ENCODE results near the gene GPX4. TPM values are rescaled to one million over a fixed set of nuclear protein-coding genes. Genes with fewer than 3 reads are reported as not detected.

Gene GPX4
- total RNA-seq, 1 donor from 2014 or later, result 354 TPM

- H3K4me1 Mint-ChIP-seq (ENCODE audit: unreplicated experiment), result peaks cover 18% of the 10 kb centered on the region
- peaks cover 5% of the 10 kb centered on the region for H3K27me3 Mint-ChIP-seq (ENCODE audit: unreplicated experiment)
- H3K27ac Mint-ChIP-seq (ENCODE audit: unreplicated experiment), result no peak overlapping the region
- no peak overlapping the region for H3K4me3 Mint-ChIP-seq (ENCODE audit: unreplicated experiment)
- DNase-seq (ENCODE audit: extremely low spot score, unreplicated experiment), result no peak
- no peaks in the 10 kb centered on the region for H3K36me3 Mint-ChIP-seq (ENCODE audit: unreplicated experiment)
- no peak for TF ChIP-seq CTCF (IDR thresholded peaks at IDR 0.05)
- H3K9me3 Mint-ChIP-seq (ENCODE audit: unreplicated experiment), result no peaks in the 10 kb centered on the region
Measured at GRCh38 chr19:1066251-1066747, 37.5 kb upstream of the GPX4 start.

GRCh38 chr19:1066748-1067340 lies 37.0 kb upstream of the GPX4 start, which contains the start of gene ARHGAP45:
TSS of gene ARHGAP45 (plus strand) at chr19:1067167. CDS start at chr19:1067406, 239 bp downstream.
- Mint-ChIP-seq H3K36me3 (ENCODE audit: unreplicated experiment) (no peaks in the 10 kb centered on the region), H3K27me3 (ENCODE audit: unreplicated experiment) (peaks cover 9% of the 10 kb centered on the region), H3K27ac (ENCODE audit: unreplicated experiment) (no peak within 1 kb of the TSS), H3K4me1 (ENCODE audit: unreplicated experiment) (peaks cover 22% of the 10 kb centered on the region), H3K4me3 (ENCODE audit: unreplicated experiment) (peak within 1 kb of the TSS; percentile 50), H3K9me3 (ENCODE audit: unreplicated experiment) (no peaks in the 10 kb centered on the region)
- no peak for DNase-seq (ENCODE audit: extremely low spot score, unreplicated experiment)
- TF ChIP-seq CTCF (IDR thresholded peaks at IDR 0.05), result no peak

- H3K4me1 Mint-ChIP-seq (ENCODE audit: unreplicated experiment), result peaks cover 23% of the 10 kb centered on the region
- H3K27ac Mint-ChIP-seq (ENCODE audit: unreplicated experiment), result no peak overlapping the region
- H3K36me3 Mint-ChIP-seq (ENCODE audit: unreplicated experiment), result no peaks in the 10 kb centered on the region
- H3K4me3 Mint-ChIP-seq (ENCODE audit: unreplicated experiment), result no peak overlapping the region
- H3K27me3 Mint-ChIP-seq (ENCODE audit: unreplicated experiment), result peaks cover 11% of the 10 kb centered on the region
- TF ChIP-seq CTCF (IDR thresholded peaks at IDR 0.05), result no peak
- H3K9me3 Mint-ChIP-seq (ENCODE audit: unreplicated experiment), result no peaks in the 10 kb centered on the region
- DNase-seq (ENCODE audit: extremely low spot score, unreplicated experiment), result no peak
Measured at GRCh38 chr19:1067341-1067957, 36.3 kb upstream of the GPX4 start.

GRCh38 chr19:1068009-1069001 lies 35.5 kb upstream of the GPX4 start:
- DNase-seq (ENCODE audit: extremely low spot score, unreplicated experiment), result no peak
- Mint-ChIP-seq H3K36me3 (ENCODE audit: unreplicated experiment) (no peaks in the 10 kb centered on the region), H3K27ac (ENCODE audit: unreplicated experiment) (no peak overlapping the region), H3K9me3 (ENCODE audit: unreplicated experiment) (no peaks in the 10 kb centered on the region), H3K4me1 (ENCODE audit: unreplicated experiment) (peaks cover 23% of the 10 kb centered on the region), H3K4me3 (ENCODE audit: unreplicated experiment) (no peak overlapping the region), H3K27me3 (ENCODE audit: unreplicated experiment) (peaks cover 11% of the 10 kb centered on the region)
- TF ChIP-seq CTCF (IDR thresholded peaks at IDR 0.05), result no peak

All from osteocyte (in vitro differentiated cells).